GM21528 (cell line): Measurements from ENCODE around the gene TTC27.
"Not testable (repeated sequence)": the region's sequence is repeated elsewhere in the genome, so short reads cannot be mapped to it uniquely, and the experiment has no call there.

Source experiments
- ATAC-seq: cut with Tn5 transposase; IDR thresholded peaks from one replicate; pipeline ENCODE4 v1.9.1; 2021; ENCODE audit warnings: mild to moderate bottlenecking, moderate library complexity; ENCODE audit not compliant: unreplicated experiment, low FRiP score

TTC27 gene

GRCh38 chr2:32841931-32842898 lies 214.4 kb downstream of the TTC27 start:
- ATAC-seq = no peak

- ATAC-seq = no peak
These were observed 215.8 kb downstream of the TTC27 start for GRCh38 chr2:32843699-32844098.

GRCh38 chr2:32844253-32844652 lies 216.4 kb downstream of the TTC27 start:
- no peak for ATAC-seq

GRCh38 chr2:32846274-32846673 lies 218.4 kb downstream of the TTC27 start:
- ATAC-seq = not testable (repeated sequence)

- ATAC-seq = no peak
These were observed 219.9 kb downstream of the TTC27 start for GRCh38 chr2:32847734-32848133.

GRCh38 chr2:32849456-32850194 lies 221.8 kb downstream of the TTC27 start:
- no peak for ATAC-seq

GRCh38 chr2:32851777-32852439 lies 224.1 kb downstream of the TTC27 start:
- ATAC-seq = no peak

- ATAC-seq = no peak
These were observed 225.0 kb downstream of the TTC27 start for GRCh38 chr2:32852856-32853255.

GRCh38 chr2:32856891-32857290 lies 229.0 kb downstream of the TTC27 start:
- no peak for ATAC-seq

- no peak for ATAC-seq
These were observed 230.9 kb downstream of the TTC27 start for GRCh38 chr2:32858713-32859112.

- ATAC-seq = no peak
These were observed 232.5 kb downstream of the TTC27 start for GRCh38 chr2:32860385-32860784.

- no peak for ATAC-seq
These were observed 234.6 kb downstream of the TTC27 start for GRCh38 chr2:32862269-32863055.

- ATAC-seq = no peak
These were observed 235.5 kb downstream of the TTC27 start for GRCh38 chr2:32863326-32863725.

GRCh38 chr2:32863803-32864202 lies 236.0 kb downstream of the TTC27 start:
- ATAC-seq = no peak

GRCh38 chr2:32864334-32865111 lies 236.7 kb downstream of the TTC27 start:
- ATAC-seq = no peak

GRCh38 chr2:32865399-32866068 lies 237.7 kb downstream of the TTC27 start:
- ATAC-seq = no peak

GRCh38 chr2:32866462-32866861 lies 238.6 kb downstream of the TTC27 start:
- ATAC-seq = not testable (repeated sequence)
